ENCODE results near the gene FBLN1. TPM values are rescaled to one million over a fixed set of nuclear protein-coding genes. Genes with fewer than 3 reads are reported as not detected.

The FBLN1 gene
- total RNA-seq, 1 donor from 2014 or later = 82.8 TPM

- Histone ChIP-seq H3K4me1 (peaks cover 18% of the 10 kb centered on the region), H3K9me3 (replicated peaks) (no peaks in the 10 kb centered on the region), H3K36me3 (no peaks in the 10 kb centered on the region), H3K4me3 (no peak overlapping the region), H3K27ac (replicated peaks) (no peak overlapping the region), H3K27me3 (ENCODE audit: low read depth) (peaks cover 61% of the 10 kb centered on the region)
- TF ChIP-seq, protein P1, sequence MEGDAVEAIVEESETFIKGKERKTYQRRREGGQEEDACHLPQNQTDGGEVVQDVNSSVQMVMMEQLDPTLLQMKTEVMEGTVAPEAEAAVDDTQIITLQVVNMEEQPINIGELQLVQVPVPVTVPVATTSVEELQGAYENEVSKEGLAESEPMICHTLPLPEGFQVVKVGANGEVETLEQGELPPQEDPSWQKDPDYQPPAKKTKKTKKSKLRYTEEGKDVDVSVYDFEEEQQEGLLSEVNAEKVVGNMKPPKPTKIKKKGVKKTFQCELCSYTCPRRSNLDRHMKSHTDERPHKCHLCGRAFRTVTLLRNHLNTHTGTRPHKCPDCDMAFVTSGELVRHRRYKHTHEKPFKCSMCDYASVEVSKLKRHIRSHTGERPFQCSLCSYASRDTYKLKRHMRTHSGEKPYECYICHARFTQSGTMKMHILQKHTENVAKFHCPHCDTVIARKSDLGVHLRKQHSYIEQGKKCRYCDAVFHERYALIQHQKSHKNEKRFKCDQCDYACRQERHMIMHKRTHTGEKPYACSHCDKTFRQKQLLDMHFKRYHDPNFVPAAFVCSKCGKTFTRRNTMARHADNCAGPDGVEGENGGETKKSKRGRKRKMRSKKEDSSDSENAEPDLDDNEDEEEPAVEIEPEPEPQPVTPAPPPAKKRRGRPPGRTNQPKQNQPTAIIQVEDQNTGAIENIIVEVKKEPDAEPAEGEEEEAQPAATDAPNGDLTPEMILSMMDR (IDR thresholded peaks at IDR 0.05; ENCODE audit: borderline replicate concordance) = no peak
- intact Hi-C loops (cut with micrococcal nuclease) = no loop called here
- DNase-seq = no peak
These were observed 142.5 kb downstream of the FBLN1 start for GRCh38 chr22:45645150-45645525.

- H3K27ac ChIP-seq (replicated peaks) = no peak overlapping the region
- intact Hi-C loops (cut with micrococcal nuclease) = no loop called here
- H3K36me3 ChIP-seq = no peaks in the 10 kb centered on the region
- H3K27me3 ChIP-seq (ENCODE audit: low read depth) = peaks cover 61% of the 10 kb centered on the region
- no peaks in the 10 kb centered on the region for H3K9me3 ChIP-seq (replicated peaks)
- DNase-seq = peak; percentile 70
- TF ChIP-seq, protein P1 (IDR thresholded peaks at IDR 0.05; ENCODE audit: borderline replicate concordance) = peak; percentile 96
- H3K4me1 ChIP-seq = peaks cover 11% of the 10 kb centered on the region
- H3K4me3 ChIP-seq = no peak overlapping the region
These were observed 143.1 kb downstream of the FBLN1 start for GRCh38 chr22:45645526-45646414.

DNA sequence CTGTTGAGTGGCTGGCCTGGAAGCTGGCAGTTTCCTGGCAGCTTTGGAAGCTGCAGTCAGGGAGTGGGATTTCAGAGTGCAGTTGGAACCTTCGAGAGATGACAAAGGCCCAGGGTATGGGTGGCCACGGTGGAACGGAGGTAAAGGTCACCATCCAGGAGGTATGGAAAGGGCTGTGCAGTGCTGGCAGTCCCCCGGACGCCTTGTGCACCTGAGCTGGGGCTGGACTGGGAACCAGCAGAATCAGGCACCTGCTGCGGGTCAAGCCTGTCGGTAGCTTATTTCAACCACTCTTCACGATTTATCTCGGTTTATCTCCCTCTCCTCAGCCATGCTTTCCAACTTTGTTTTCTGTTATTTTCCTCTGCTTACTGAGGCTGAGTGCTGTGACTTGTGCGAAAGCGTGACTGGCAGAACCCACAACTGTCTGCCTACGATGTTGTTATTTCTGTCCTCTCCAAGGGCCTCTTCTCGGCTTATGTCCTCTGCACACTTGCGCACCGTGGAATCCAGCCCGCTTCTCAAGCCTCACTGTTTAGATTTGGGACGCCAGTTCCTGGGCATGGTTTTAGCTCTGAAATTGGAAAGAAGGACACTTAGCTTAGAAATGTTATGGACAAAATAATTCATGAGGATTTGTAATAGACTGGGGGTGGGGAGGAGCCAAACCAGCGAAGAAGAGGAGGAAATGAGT lies 145.0 kb downstream of the FBLN1 start:
- DNase-seq = no peak
- peaks cover 7% of the 10 kb centered on the region for H3K4me1 ChIP-seq

GRCh38 chr22:45648301-45649117 lies 145.8 kb downstream of the FBLN1 start:
- Histone ChIP-seq H3K4me1 (peaks cover 7% of the 10 kb centered on the region), H3K27ac (replicated peaks) (no peak overlapping the region), H3K36me3 (no peaks in the 10 kb centered on the region), H3K27me3 (ENCODE audit: low read depth) (peaks cover 66% of the 10 kb centered on the region), H3K9me3 (replicated peaks) (no peaks in the 10 kb centered on the region), H3K4me3 (no peak overlapping the region)
- TF ChIP-seq, protein P1 (IDR thresholded peaks at IDR 0.05; ENCODE audit: borderline replicate concordance) = no peak
- intact Hi-C loops (cut with micrococcal nuclease) = no loop called here
- no peak for DNase-seq

More for the DNA sequence above, 145.0 kb downstream of the FBLN1 start:
- Histone ChIP-seq H3K27ac (replicated peaks) (no peak overlapping the region), H3K36me3 (no peaks in the 10 kb centered on the region), H3K9me3 (replicated peaks) (no peaks in the 10 kb centered on the region), H3K27me3 (ENCODE audit: low read depth) (peaks cover 62% of the 10 kb centered on the region), H3K4me3 (no peak overlapping the region)
- intact Hi-C loops (cut with micrococcal nuclease) = no loop called here
- TF ChIP-seq, protein P1 (IDR thresholded peaks at IDR 0.05; ENCODE audit: borderline replicate concordance) = no peak

DNA sequence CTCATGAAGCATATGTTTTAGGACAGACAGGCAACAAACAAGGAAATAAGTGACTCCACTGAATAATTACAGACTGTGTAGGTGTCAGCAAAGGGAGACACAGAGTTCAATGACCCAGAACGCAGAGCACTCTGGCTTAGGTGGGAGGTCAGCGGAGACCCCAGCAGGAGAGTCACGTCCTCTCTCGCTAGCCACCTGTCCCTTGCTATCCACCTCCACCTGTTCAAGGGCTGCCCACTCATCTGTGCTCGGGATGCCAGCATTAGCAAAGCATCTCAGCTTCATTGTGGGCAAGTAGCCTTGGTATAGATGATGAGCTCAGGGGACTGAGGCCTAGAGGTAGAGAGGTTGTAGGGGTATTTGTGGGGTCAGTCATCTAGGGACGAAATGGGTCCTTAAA lies 147.1 kb downstream of the FBLN1 start:
- Histone ChIP-seq H3K27me3 (ENCODE audit: low read depth) (peaks cover 65% of the 10 kb centered on the region), H3K36me3 (no peaks in the 10 kb centered on the region), H3K9me3 (replicated peaks) (no peaks in the 10 kb centered on the region), H3K27ac (replicated peaks) (no peak overlapping the region), H3K4me1 (peaks cover 7% of the 10 kb centered on the region), H3K4me3 (no peak overlapping the region)
- intact Hi-C loops (cut with micrococcal nuclease) = no loop called here
- TF ChIP-seq, protein P1 (IDR thresholded peaks at IDR 0.05; ENCODE audit: borderline replicate concordance) = no peak
- no peak for DNase-seq

All from left ventricle myocardium inferior (tissue), 1 donor.